H1 (cell line): ENCODE data around the gene TAOK1. TPM values are rescaled to one million over a fixed set of nuclear protein-coding genes. Genes with fewer than 3 reads are reported as not detected.

Source experiments
- BACH1 ChIP-seq: IDR thresholded peaks from 2 replicates; pipeline ENCODE4 v1.6.1; 2012; ENCODE audit warnings: low read length, improper control_type of control experiment
- CBX5 ChIP-seq: fragments of 300-800, 300-1000 bp; sonication (generic); IDR thresholded peaks from 2 replicates; pipeline ENCODE4 v1.7.1; 2016; ENCODE audit warnings: antibody characterized with exemption, low read length, low read depth
- KDM1A ChIP-seq: fragments of 200-600, 300-600 bp; sonication (generic); IDR thresholded peaks from 2 replicates; pipeline ENCODE4 v1.7.1; 2016; ENCODE audit warnings: mild to moderate bottlenecking, low read length, borderline replicate concordance
- KDM5A ChIP-seq: fragments of 200-600 bp; IDR thresholded peaks from 2 replicates; pipeline ENCODE4 v1.7.1; 2012; ENCODE audit warnings: mild to moderate bottlenecking, low read length, inconsistent platforms, mixed read lengths
- MAFK ChIP-seq: IDR thresholded peaks from 2 replicates; pipeline ENCODE4 v1.6.1; 2012; ENCODE audit warnings: low read depth, mild to moderate bottlenecking, improper control_type of control experiment, low read length
- SIRT6 ChIP-seq: IDR thresholded peaks from one replicate; pipeline ENCODE4 v1.7.1; 2012; ENCODE audit warnings: low read length, inconsistent platforms
- polyA plus RNA-seq, 7 experiments: library from polyadenylated mRNA; depleted of rRNA in 3 of 7; stranded (reverse) in 5 of 7; unstranded in 2 of 7; fragments of >200 nt in 5 of 7; fragments of 200-250 nt in 2 of 7; gene quantifications; 1 replicate in 5 of 7; 2 replicates in 1 of 7; 4 replicates in 1 of 7; pipeline versions ENCODE4 v1.2.1 to v1.2.3, GENCODE V29; 2011 to 2013; ENCODE audit warnings: missing spikeins in 2 of 7, mixed read lengths in 2 of 7
- total RNA-seq: library from RNA; stranded (reverse); fragmentation: NEBNext Ultra II Directional; extraction: Animal tissue kit (Norgen Biotek cat#: 25700); gene quantifications from 2 replicates; pipeline ENCODE4 v1.2.1, GENCODE V29; 2021
- TF ChIP-seq, protein P1 (sequence below): IDR thresholded peaks from 2 replicates; pipeline ENCODE4 v1.6.1; 2012; ENCODE audit warnings: low read length, inconsistent platforms
- TF ChIP-seq, protein P2 (sequence below): IDR thresholded peaks from 2 replicates; pipeline ENCODE4 v1.6.1; 2011; ENCODE audit warnings: low read depth, mild to moderate bottlenecking, low read length; ENCODE audit not compliant: insufficient read depth

The TAOK1 gene
- total and polyA plus RNA-seq, 2 of the 8 experiments (the other 6 are each of a cell fraction or from before 2014, with no cell fraction given), result 12.2 to 90.6 TPM

DNA sequence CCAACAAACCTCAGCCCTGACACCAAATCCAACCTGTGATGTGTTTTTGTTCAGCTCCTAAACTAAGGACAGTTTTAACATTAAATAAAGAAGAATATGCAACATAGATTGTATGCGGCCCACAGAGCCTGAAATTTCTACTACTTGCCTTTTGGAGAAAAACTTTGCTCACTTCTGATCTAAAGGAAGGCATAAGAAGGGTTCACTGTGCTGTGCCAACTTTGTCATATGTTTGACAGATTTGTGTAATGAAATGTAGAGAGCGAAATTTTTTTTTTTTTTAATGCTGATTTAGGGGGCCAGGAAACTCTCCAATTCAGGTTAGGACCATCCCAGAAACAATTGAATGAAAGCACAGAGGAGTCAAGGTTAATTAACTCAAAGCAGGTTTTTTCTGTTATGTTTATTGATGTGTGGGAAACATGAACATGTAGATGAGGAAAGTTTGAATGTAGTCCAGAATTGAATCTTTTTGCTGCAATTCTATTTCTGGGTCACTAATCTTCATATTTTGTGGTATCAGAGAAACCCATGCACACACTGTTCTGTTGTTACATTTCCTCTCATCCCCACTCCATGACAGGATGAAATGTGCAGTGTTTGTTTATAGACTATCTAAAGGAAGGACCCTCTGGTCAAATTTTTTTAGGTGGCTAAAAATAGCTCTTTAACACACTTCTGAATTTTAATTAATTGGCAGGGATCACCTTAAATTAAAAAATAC lies 71.5 kb downstream of the TAOK1 start (continued):
- TF ChIP-seq, protein P1, sequence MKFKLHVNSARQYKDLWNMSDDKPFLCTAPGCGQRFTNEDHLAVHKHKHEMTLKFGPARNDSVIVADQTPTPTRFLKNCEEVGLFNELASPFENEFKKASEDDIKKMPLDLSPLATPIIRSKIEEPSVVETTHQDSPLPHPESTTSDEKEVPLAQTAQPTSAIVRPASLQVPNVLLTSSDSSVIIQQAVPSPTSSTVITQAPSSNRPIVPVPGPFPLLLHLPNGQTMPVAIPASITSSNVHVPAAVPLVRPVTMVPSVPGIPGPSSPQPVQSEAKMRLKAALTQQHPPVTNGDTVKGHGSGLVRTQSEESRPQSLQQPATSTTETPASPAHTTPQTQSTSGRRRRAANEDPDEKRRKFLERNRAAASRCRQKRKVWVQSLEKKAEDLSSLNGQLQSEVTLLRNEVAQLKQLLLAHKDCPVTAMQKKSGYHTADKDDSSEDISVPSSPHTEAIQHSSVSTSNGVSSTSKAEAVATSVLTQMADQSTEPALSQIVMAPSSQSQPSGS, result no peak
- TF ChIP-seq CBX5 (no peak), KDM1A (no peak), MAFK (no peak), BACH1 (no peak), SIRT6 (no peak), KDM5A (no peak)
- TF ChIP-seq, protein P2, sequence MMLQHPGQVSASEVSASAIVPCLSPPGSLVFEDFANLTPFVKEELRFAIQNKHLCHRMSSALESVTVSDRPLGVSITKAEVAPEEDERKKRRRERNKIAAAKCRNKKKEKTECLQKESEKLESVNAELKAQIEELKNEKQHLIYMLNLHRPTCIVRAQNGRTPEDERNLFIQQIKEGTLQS, result no peak
